ENCODE data around the gene RNF144A. TPM values are rescaled to one million over a fixed set of nuclear protein-coding genes. Genes with fewer than 3 reads are reported as not detected.

Gene RNF144A
- total RNA-seq, 1 experiment from 2014 or later: 13.6 TPM

DNA sequence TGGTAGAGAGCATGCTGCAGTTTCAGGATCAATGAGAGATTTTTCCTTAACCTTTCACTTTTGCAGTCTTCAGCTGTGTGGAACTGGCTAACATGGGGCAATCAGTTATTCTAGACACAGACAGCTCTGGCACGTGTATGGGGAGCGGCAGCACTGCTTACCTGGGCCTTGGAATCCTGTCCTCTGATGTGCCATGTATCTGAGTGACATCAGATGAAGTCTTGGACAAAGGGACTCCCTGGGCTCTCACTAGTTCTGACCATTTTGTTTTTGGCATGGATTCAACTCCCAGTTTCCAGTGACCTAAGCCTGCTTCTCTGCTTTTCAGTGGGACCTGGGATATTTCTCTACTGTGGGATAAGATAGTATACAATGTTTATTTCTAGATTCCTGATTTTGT, 54.3 kb downstream of the RNF144A start (continued):
- TF ChIP-seq, protein P1, sequence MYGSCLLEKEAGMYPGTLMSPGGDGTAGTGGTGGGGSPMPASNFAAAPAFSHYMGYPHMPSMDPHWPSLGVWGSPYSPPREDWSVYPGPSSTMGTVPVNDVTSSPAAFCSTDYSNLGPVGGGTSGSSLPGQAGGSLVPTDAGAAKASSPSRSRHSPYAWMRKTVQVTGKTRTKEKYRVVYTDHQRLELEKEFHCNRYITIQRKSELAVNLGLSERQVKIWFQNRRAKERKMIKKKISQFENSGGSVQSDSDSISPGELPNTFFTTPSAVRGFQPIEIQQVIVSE (CRISPR knock-in tag; IDR thresholded peaks at IDR 0.05; ENCODE audit: borderline replicate concordance): no peak

DNA sequence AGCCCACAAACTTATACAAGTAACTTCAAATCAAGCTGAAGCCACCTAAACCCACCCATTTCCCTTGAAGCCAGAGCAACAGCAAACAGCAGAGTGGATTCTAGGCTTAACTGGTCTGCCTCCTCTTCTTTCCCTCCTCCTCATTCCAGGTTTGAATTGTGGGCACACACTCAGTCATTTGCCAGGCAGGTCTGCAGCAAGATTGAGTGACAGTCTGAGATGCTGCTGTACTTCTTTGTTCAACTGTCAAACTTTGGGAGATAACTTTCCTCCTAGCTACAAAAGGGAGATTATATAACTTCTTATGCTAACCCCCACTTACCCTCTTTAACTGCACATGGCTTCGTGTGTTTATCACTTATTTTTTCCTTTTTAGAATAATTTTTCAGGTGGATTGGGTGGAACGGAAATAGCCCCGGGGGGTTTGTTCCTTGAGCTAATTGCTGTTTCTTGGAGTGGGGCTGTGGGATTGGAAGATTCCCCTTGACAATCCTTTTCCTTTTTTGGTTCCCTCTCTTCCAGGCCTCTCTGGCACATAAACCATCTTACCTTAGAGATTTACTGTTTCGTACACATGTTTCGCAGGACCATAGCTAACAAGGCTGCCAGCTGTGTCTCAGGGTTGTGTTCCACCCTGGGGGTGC, 55.0 kb downstream of the RNF144A start:
- Mint-ChIP-seq H3K4me3 (no peak overlapping the region), H3K9me3 (peaks cover 3% of the 10 kb centered on the region; the same call in 1 of the 2 replicates), H3K36me3 (peaks cover 4% of the 10 kb centered on the region; the same call in 1 of the 2 replicates), H3K4me1 (no peaks in the 10 kb centered on the region), H3K27ac (0 out of 2 replicates have a peak overlapping the region, but pooled peaks have one; percentile 29), H3K27me3 (ENCODE audit: low read depth) (no peaks in the 10 kb centered on the region)
- CTCF ChIA-PET: no interaction called here
- ATAC-seq (no peak), DNase-seq (ENCODE audit: low spot score) (no peak)
- POLR2A ChIA-PET: no interaction called here
- TF ChIP-seq, protein P2, sequence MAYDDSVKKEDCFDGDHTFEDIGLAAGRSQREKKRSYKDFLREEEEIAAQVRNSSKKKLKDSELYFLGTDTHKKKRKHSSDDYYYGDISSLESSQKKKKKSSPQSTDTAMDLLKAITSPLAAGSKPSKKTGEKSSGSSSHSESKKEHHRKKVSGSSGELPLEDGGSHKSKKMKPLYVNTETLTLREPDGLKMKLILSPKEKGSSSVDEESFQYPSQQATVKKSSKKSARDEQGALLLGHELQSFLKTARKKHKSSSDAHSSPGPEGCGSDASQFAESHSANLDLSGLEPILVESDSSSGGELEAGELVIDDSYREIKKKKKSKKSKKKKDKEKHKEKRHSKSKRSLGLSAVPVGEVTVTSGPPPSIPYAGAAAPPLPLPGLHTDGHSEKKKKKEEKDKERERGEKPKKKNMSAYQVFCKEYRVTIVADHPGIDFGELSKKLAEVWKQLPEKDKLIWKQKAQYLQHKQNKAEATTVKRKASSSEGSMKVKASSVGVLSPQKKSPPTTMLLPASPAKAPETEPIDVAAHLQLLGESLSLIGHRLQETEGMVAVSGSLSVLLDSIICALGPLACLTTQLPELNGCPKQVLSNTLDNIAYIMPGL (CRISPR knock-in tag; IDR thresholded peaks at IDR 0.05): no peak
- no peak for TF ChIP-seq FOXJ3 (CRISPR knock-in tag; IDR thresholded peaks at IDR 0.05; ENCODE audit: borderline replicate concordance)
- no peak for TF ChIP-seq CREM (CRISPR knock-in tag; IDR thresholded peaks at IDR 0.05)
- TF ChIP-seq FOXK1 (CRISPR knock-in tag; IDR thresholded peaks at IDR 0.05): no peak
- TF ChIP-seq, protein P3, sequence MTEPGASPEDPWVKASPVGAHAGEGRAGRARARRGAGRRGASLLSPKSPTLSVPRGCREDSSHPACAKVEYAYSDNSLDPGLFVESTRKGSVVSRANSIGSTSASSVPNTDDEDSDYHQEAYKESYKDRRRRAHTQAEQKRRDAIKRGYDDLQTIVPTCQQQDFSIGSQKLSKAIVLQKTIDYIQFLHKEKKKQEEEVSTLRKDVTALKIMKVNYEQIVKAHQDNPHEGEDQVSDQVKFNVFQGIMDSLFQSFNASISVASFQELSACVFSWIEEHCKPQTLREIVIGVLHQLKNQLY (CRISPR knock-in tag; IDR thresholded peaks at IDR 0.05): no peak
- TF ChIP-seq, protein P4, sequence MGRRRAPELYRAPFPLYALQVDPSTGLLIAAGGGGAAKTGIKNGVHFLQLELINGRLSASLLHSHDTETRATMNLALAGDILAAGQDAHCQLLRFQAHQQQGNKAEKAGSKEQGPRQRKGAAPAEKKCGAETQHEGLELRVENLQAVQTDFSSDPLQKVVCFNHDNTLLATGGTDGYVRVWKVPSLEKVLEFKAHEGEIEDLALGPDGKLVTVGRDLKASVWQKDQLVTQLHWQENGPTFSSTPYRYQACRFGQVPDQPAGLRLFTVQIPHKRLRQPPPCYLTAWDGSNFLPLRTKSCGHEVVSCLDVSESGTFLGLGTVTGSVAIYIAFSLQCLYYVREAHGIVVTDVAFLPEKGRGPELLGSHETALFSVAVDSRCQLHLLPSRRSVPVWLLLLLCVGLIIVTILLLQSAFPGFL (CRISPR knock-in tag; IDR thresholded peaks at IDR 0.05; ENCODE audit: borderline replicate concordance): no peak
- no peak for TF ChIP-seq FOXP1 (CRISPR knock-in tag; IDR thresholded peaks at IDR 0.05; ENCODE audit: borderline replicate concordance)
- TF ChIP-seq, protein P5, sequence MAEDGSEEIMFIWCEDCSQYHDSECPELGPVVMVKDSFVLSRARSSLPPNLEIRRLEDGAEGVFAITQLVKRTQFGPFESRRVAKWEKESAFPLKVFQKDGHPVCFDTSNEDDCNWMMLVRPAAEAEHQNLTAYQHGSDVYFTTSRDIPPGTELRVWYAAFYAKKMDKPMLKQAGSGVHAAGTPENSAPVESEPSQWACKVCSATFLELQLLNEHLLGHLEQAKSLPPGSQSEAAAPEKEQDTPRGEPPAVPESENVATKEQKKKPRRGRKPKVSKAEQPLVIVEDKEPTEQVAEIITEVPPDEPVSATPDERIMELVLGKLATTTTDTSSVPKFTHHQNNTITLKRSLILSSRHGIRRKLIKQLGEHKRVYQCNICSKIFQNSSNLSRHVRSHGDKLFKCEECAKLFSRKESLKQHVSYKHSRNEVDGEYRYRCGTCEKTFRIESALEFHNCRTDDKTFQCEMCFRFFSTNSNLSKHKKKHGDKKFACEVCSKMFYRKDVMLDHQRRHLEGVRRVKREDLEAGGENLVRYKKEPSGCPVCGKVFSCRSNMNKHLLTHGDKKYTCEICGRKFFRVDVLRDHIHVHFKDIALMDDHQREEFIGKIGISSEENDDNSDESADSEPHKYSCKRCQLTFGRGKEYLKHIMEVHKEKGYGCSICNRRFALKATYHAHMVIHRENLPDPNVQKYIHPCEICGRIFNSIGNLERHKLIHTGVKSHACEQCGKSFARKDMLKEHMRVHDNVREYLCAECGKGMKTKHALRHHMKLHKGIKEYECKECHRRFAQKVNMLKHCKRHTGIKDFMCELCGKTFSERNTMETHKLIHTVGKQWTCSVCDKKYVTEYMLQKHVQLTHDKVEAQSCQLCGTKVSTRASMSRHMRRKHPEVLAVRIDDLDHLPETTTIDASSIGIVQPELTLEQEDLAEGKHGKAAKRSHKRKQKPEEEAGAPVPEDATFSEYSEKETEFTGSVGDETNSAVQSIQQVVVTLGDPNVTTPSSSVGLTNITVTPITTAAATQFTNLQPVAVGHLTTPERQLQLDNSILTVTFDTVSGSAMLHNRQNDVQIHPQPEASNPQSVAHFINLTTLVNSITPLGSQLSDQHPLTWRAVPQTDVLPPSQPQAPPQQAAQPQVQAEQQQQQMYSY (CRISPR knock-in tag; IDR thresholded peaks at IDR 0.05): no peak
- TF ChIP-seq, protein P6, sequence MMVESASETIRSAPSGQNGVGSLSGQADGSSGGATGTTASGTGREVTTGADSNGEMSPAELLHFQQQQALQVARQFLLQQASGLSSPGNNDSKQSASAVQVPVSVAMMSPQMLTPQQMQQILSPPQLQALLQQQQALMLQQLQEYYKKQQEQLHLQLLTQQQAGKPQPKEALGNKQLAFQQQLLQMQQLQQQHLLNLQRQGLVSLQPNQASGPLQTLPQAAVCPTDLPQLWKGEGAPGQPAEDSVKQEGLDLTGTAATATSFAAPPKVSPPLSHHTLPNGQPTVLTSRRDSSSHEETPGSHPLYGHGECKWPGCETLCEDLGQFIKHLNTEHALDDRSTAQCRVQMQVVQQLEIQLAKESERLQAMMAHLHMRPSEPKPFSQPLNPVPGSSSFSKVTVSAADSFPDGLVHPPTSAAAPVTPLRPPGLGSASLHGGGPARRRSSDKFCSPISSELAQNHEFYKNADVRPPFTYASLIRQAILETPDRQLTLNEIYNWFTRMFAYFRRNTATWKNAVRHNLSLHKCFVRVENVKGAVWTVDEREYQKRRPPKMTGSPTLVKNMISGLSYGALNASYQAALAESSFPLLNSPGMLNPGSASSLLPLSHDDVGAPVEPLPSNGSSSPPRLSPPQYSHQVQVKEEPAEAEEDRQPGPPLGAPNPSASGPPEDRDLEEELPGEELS (CRISPR knock-in tag; IDR thresholded peaks at IDR 0.05): no peak
- TF ChIP-seq, protein P7, sequence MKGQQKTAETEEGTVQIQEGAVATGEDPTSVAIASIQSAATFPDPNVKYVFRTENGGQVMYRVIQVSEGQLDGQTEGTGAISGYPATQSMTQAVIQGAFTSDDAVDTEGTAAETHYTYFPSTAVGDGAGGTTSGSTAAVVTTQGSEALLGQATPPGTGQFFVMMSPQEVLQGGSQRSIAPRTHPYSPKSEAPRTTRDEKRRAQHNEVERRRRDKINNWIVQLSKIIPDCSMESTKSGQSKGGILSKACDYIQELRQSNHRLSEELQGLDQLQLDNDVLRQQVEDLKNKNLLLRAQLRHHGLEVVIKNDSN (CRISPR knock-in tag; IDR thresholded peaks at IDR 0.05): no peak
- TF ChIP-seq, protein P8, sequence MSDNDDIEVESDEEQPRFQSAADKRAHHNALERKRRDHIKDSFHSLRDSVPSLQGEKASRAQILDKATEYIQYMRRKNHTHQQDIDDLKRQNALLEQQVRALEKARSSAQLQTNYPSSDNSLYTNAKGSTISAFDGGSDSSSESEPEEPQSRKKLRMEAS (CRISPR knock-in tag; IDR thresholded peaks at IDR 0.05): no peak
- TF ChIP-seq CBFB (CRISPR knock-in tag; IDR thresholded peaks at IDR 0.05; ENCODE audit: low read depth): no peak
- TF ChIP-seq, protein P9, sequence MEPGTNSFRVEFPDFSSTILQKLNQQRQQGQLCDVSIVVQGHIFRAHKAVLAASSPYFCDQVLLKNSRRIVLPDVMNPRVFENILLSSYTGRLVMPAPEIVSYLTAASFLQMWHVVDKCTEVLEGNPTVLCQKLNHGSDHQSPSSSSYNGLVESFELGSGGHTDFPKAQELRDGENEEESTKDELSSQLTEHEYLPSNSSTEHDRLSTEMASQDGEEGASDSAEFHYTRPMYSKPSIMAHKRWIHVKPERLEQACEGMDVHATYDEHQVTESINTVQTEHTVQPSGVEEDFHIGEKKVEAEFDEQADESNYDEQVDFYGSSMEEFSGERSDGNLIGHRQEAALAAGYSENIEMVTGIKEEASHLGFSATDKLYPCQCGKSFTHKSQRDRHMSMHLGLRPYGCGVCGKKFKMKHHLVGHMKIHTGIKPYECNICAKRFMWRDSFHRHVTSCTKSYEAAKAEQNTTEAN (CRISPR knock-in tag; IDR thresholded peaks at IDR 0.05): no peak
- no peak for TF ChIP-seq ZNF232 (CRISPR knock-in tag; IDR thresholded peaks at IDR 0.05)
- TF ChIP-seq, protein P10, sequence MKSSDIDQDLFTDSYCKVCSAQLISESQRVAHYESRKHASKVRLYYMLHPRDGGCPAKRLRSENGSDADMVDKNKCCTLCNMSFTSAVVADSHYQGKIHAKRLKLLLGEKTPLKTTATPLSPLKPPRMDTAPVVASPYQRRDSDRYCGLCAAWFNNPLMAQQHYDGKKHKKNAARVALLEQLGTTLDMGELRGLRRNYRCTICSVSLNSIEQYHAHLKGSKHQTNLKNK (CRISPR knock-in tag; IDR thresholded peaks at IDR 0.05): no peak
- no peak for TF ChIP-seq ZBTB21 (CRISPR knock-in tag; IDR thresholded peaks at IDR 0.05; ENCODE audit: borderline replicate concordance)
- no peak for TF ChIP-seq ZNF263 (CRISPR knock-in tag; IDR thresholded peaks at IDR 0.05; ENCODE audit: low read depth)
- no peak for TF ChIP-seq NFYB (CRISPR knock-in tag; conservative IDR thresholded peaks at IDR 0.05; ENCODE audit: low read depth)
- TF ChIP-seq TEAD4 (CRISPR knock-in tag; IDR thresholded peaks at IDR 0.05): no peak
